Jurkat, Clone E6-1 (cell line): ENCODE data around the gene MRC2.
A peak's percentile ranks its signal among the peaks of the same experiment; 100 is the strongest.
"Not testable (repeated sequence)": the region's sequence is repeated elsewhere in the genome, so short reads cannot be mapped to it uniquely, and the experiment has no call there.

ENCODE experiments used
- DNase-seq: peaks from one replicate; pipeline ENCODE4 v3.0.0-alpha.2; 2011; ENCODE audit warnings: low read depth, low spot score
- H3K4me3 ChIP-seq: 2 replicates; pipeline ENCODE4 v1.5.1; 2011; ENCODE audit warnings: mild to moderate bottlenecking, low read length, control low read depth, moderate library complexity

Gene MRC2

GRCh38 chr17:62611728-62612127, 15.7 kb upstream of the MRC2 start:
- no peak overlapping the region for H3K4me3 ChIP-seq
- DNase-seq = no peak

GRCh38 chr17:62612289-62612688, 15.2 kb upstream of the MRC2 start:
- not testable (repeated sequence) for DNase-seq, H3K4me3 ChIP-seq

GRCh38 chr17:62613095-62613494, 14.4 kb upstream of the MRC2 start:
- H3K4me3 ChIP-seq, DNase-seq: not testable (repeated sequence)

GRCh38 chr17:62614142-62614541, 13.3 kb upstream of the MRC2 start:
- H3K4me3 ChIP-seq = no peak overlapping the region
- no peak for DNase-seq

GRCh38 chr17:62615503-62615902, 12.0 kb upstream of the MRC2 start:
- H3K4me3 ChIP-seq = no peak overlapping the region
- no peak for DNase-seq

- no peak overlapping the region for H3K4me3 ChIP-seq
Measured at GRCh38 chr17:62616993-62617893, 10.2 kb upstream of the MRC2 start.

GRCh38 chr17:62617894-62618472, 9.5 kb upstream of the MRC2 start:
- no peak overlapping the region for H3K4me3 ChIP-seq
- no peak for DNase-seq

More at GRCh38 chr17:62616993-62617893, 10.2 kb upstream of the MRC2 start:
- DNase-seq = no peak

- H3K4me3 ChIP-seq = no peak overlapping the region
- no peak for DNase-seq
Measured at GRCh38 chr17:62618647-62619416, 8.6 kb upstream of the MRC2 start.

GRCh38 chr17:62619417-62620155, 7.9 kb upstream of the MRC2 start:
- H3K4me3 ChIP-seq = no peak overlapping the region
- no peak for DNase-seq

- H3K4me3 ChIP-seq = no peak overlapping the region
- DNase-seq = no peak
Measured at GRCh38 chr17:62621223-62621622, 6.2 kb upstream of the MRC2 start.

- DNase-seq = no peak
- H3K4me3 ChIP-seq = no peak overlapping the region
Measured at GRCh38 chr17:62625184-62625869, 2.1 kb upstream of the MRC2 start.

GRCh38 chr17:62625870-62626200, 1.6 kb upstream of the MRC2 start:
- no peak overlapping the region for H3K4me3 ChIP-seq

GRCh38 chr17:62626719-62627218, 701 bp upstream of the MRC2 start:
- DNase-seq = no peak
- H3K4me3 ChIP-seq = peak overlapping the region; percentile 65

More at GRCh38 chr17:62625870-62626200, 1.6 kb upstream of the MRC2 start:
- DNase-seq = no peak

GRCh38 chr17:62627904-62628633, 599 bp downstream of the MRC2 start:
- H3K4me3 ChIP-seq = peak overlapping the region; percentile 65
- DNase-seq = peak; percentile 40

- DNase-seq = no peak
- H3K4me3 ChIP-seq = peak overlapping the region; percentile 65
Measured at GRCh38 chr17:62628831-62629555, 1.5 kb downstream of the MRC2 start.

GRCh38 chr17:62629556-62630364, 2.3 kb downstream of the MRC2 start:
- no peak overlapping the region for H3K4me3 ChIP-seq

More at GRCh38 chr17:62629556-62630364, 2.3 kb downstream of the MRC2 start:
- no peak for DNase-seq
